Measurements from ENCODE around the gene FNDC8.

FNDC8 gene

DNA sequence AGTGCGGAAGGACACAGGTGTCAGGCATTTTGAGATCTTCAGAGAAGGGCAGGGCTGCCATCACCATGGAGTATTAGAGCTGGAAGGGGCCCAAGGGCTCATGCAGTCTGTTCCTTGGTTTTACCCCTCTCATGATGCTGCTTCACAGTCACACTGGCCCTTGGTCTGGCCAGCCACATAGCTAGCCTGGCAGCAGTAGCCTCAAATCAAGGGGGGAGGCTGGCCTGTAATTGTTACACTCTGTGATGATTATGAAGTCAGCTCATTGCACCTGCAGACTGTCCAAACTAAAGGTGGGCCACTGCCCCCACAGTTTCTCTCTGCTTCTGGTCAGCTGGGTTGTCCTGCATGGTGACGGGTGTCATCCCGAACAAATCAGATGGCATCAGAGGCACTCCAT, at the start of gene FNDC8:
FNDC8 (plus strand) TSS at position 301 of the 400 bp plus-strand sequence; CDS start at position 380, 79 bp downstream.
- DNase-seq (ENCODE audit: low spot score) = no peak
- TF ChIP-seq, protein P1, sequence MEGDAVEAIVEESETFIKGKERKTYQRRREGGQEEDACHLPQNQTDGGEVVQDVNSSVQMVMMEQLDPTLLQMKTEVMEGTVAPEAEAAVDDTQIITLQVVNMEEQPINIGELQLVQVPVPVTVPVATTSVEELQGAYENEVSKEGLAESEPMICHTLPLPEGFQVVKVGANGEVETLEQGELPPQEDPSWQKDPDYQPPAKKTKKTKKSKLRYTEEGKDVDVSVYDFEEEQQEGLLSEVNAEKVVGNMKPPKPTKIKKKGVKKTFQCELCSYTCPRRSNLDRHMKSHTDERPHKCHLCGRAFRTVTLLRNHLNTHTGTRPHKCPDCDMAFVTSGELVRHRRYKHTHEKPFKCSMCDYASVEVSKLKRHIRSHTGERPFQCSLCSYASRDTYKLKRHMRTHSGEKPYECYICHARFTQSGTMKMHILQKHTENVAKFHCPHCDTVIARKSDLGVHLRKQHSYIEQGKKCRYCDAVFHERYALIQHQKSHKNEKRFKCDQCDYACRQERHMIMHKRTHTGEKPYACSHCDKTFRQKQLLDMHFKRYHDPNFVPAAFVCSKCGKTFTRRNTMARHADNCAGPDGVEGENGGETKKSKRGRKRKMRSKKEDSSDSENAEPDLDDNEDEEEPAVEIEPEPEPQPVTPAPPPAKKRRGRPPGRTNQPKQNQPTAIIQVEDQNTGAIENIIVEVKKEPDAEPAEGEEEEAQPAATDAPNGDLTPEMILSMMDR (IDR thresholded peaks at IDR 0.05; ENCODE audit: extremely low read depth, missing control alignments) = no peak

DNA sequence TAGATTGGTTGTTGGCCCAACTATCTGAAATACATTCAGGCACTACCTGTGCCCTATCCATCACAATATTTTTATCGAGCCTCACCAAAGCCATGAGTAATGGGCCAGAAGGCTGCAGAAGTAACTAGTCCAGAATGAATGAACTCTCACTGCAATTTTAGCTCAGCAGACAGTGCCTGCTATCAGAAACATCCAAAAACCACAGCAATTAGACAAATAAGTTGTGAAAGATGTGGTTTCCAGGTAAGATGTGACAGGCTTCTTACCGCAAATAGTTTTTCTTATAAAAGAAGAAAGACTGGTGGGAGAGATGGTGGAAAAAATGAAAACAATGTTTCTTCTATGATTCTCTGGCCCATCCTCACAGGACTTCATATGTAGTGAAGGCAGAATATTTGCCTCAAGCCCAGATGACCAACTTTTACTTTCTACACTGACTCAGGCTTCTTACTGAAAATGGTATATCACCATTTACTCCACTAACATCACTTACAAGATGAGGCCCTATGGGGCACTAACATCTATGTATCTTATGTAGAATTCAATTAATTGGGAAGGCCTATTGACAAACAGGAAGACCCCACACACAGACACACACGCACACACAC, 48.1 kb upstream of the FNDC8 start:
- TF ChIP-seq, protein P1 (IDR thresholded peaks at IDR 0.05; ENCODE audit: extremely low read depth, missing control alignments) = no peak
- no peak for DNase-seq (ENCODE audit: low spot score)

DNA sequence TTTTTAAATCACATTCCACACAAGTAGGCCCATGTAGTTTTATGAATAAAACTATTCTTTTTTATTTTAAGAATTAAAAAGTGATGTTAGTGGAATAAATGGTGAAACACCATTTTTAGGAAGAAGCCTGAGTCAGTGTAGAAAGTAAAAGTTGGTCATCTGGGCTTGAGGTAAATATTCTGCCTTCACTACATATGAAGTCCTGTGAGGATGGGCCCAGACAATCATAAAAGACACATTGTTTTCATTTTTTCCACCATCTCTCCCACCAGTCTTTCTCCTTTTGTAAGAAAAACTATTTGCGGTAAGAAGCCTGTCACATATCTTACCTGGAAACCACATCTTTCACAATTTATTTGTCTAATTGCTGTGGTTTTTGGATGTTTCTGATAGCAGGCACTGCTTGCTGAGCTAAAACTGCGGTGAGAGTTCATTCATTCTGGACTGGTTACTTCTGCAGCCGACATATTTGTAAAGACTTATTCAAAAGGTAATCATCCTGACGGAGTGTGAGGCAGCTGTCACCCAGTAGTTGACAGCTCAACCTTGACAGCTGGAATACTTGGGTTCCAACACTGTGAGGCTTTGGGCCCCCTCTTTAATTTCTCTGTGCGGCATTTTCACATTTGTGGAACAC, 47.3 kb upstream of the FNDC8 start:
- DNase-seq (ENCODE audit: low spot score) = no peak
- TF ChIP-seq, protein P1 (IDR thresholded peaks at IDR 0.05; ENCODE audit: extremely low read depth, missing control alignments) = no peak

DNA sequence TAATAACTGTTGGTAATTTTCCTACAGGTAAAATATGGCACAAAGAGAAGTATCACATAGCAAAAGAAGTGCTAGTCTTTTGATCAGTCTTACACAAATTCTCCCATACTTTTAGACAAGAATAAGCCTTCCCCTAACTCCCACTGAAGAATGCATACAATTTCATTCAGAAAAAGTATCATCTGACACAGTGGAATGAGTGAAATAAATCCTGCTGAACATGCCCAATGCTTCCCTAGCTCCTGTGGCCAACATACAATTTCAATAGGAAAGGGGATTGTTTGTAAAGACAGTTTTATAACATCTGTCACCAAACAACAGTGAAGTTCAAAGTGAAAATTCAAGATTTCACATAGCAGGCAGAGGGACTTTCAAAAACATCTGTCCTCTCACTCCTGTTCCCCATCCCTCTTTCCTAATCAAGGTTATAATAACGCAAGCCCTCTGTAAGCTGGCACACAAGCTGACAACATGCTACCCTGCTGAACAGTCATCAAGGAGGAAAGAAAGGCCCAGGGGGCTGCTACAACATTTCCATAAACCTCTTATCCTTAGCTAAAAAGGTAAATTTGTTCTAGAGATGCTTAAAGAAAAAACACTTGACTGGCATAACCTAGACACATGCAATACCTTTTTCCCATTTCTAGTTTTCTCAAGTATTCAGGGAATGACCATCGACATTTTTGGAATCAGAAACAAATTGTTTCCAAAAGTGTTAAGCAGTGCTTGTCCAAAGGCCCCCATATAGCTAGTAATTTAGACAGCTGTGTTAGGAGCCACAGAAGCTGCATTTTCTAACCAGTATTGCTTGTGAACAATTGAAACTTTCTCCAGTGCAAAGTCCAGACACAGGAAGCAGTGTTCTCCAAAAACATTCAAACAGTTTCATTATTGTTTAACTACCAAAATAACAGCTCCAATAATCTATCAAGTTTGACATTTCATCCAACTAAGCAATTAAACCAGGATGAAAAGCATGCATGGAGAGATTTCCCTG, 46.4 kb upstream of the FNDC8 start:
- TF ChIP-seq, protein P1 (IDR thresholded peaks at IDR 0.05; ENCODE audit: extremely low read depth, missing control alignments) = no peak
- no peak for DNase-seq (ENCODE audit: low spot score)

DNA sequence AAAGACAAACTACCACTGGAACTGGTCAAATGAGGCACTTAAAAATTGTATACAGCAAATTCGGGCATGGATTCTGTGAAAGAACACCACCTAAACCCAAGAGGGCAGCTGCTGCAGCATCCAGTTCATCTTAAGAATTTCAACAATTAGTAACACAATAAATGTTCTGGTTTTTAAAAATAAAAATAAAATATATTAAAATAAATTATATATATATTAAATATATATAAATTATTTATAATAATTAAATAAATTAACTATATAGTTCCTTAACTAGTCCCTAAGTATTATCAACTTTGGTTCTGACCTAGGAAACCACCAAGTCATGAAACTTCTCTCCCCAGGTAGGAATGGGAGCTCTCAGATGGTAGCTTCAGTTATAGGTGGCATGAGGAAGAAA, 44.5 kb upstream of the FNDC8 start:
- TF ChIP-seq, protein P1 (IDR thresholded peaks at IDR 0.05; ENCODE audit: extremely low read depth, missing control alignments) = no peak
- DNase-seq (ENCODE audit: low spot score) = no peak

DNA sequence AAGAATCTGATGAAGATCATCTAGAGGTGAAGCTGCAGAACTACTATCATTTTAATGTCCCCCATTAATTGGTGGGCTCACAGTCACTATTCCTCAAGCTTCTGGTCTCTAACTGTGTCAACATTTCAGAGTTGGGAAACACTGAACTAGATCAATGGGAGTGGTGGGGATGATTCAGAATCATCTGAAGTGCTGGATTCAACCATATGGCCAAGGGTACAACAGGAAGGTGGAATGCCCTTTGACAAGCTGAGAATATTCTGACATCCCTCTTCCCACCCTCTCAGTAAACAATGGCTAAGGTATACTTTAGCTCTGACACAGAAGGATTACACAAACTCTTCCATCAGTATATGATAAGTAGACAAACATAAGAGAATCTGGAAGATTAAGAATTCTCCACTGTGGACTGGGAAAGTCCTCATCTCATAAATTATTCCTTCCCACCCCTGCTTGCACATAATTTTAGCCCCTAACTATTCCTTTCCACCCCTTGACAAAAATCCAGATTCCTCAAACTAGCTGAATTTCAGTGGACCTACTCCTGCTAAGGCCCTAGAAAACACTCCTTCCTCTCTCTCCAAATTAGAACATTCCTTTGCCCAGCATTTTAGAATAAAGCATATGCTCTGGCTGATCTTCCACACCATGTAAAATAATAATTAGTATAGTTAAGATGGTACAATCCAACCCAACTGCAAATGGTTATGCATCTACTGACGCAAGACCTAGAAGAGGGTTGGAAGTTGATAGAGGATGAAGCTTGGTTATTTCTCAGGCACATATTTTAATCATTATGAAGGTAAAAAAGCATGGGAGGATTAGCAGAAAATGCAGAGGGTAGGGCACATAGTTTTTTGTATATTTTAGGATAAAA, 41.6 kb upstream of the FNDC8 start:
- TF ChIP-seq, protein P1 (IDR thresholded peaks at IDR 0.05; ENCODE audit: extremely low read depth, missing control alignments) = no peak
- no peak for DNase-seq (ENCODE audit: low spot score)

Data from GM20000 (cell line).